ENCODE measurements around the gene NDUFC2.

- TF ChIP-seq EZH2 (IDR thresholded peaks at IDR 0.05; ENCODE audit: insufficient read depth, poor library complexity, severe bottlenecking) (no peak), EZH2phosphoT487 (IDR thresholded peaks at IDR 0.05; ENCODE audit: insufficient read depth, low read depth) (no peak)
Measured at GRCh38 chr11:78032090-78032489, 47.6 kb downstream of the NDUFC2 start.

Measured in GM23248 (cell line).